ENCODE measurements around the gene HECA.

DNA sequence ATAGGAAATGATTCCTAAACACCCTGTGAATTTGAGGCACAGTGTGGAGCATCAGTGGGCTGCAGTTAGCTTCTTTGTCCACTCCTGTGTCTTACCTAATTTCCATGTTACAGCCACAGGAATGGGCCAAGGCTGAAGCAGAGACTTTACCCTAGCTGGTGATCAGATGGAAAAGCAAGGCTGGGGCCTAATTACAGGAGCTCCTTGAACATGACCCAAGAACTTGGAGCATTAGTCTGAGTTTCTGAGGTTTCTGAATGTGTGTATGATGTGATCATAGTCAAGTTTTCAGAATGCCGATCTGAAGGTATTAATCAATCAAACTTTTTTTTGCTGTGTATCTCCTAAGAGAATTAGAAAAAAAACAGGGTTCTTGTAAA, 18.0 kb downstream of the HECA start:
- TF ChIP-seq YY1 (IDR thresholded peaks at IDR 0.05; ENCODE audit: low read depth) = no peak
- TF ChIP-seq, protein P1, sequence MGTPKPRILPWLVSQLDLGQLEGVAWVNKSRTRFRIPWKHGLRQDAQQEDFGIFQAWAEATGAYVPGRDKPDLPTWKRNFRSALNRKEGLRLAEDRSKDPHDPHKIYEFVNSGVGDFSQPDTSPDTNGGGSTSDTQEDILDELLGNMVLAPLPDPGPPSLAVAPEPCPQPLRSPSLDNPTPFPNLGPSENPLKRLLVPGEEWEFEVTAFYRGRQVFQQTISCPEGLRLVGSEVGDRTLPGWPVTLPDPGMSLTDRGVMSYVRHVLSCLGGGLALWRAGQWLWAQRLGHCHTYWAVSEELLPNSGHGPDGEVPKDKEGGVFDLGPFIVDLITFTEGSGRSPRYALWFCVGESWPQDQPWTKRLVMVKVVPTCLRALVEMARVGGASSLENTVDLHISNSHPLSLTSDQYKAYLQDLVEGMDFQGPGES (IDR thresholded peaks at IDR 0.05; ENCODE audit: low read depth, low read length) = no peak
- no peak for TF ChIP-seq SMC3 (IDR thresholded peaks at IDR 0.05; ENCODE audit: low read depth, low read length)
- TF ChIP-seq, protein P2, sequence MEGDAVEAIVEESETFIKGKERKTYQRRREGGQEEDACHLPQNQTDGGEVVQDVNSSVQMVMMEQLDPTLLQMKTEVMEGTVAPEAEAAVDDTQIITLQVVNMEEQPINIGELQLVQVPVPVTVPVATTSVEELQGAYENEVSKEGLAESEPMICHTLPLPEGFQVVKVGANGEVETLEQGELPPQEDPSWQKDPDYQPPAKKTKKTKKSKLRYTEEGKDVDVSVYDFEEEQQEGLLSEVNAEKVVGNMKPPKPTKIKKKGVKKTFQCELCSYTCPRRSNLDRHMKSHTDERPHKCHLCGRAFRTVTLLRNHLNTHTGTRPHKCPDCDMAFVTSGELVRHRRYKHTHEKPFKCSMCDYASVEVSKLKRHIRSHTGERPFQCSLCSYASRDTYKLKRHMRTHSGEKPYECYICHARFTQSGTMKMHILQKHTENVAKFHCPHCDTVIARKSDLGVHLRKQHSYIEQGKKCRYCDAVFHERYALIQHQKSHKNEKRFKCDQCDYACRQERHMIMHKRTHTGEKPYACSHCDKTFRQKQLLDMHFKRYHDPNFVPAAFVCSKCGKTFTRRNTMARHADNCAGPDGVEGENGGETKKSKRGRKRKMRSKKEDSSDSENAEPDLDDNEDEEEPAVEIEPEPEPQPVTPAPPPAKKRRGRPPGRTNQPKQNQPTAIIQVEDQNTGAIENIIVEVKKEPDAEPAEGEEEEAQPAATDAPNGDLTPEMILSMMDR (IDR thresholded peaks at IDR 0.05) = no peak
- TF ChIP-seq CHD2 (IDR thresholded peaks at IDR 0.05; ENCODE audit: low read length, partially characterized antibody) = no peak
- no peak for TF ChIP-seq POLR2AphosphoS5 (IDR thresholded peaks at IDR 0.05; ENCODE audit: low read depth, low read length)
- TF ChIP-seq EZH2phosphoT487 (IDR thresholded peaks at IDR 0.05; ENCODE audit: borderline replicate concordance, low read depth) = no peak
- TF ChIP-seq, protein P3, sequence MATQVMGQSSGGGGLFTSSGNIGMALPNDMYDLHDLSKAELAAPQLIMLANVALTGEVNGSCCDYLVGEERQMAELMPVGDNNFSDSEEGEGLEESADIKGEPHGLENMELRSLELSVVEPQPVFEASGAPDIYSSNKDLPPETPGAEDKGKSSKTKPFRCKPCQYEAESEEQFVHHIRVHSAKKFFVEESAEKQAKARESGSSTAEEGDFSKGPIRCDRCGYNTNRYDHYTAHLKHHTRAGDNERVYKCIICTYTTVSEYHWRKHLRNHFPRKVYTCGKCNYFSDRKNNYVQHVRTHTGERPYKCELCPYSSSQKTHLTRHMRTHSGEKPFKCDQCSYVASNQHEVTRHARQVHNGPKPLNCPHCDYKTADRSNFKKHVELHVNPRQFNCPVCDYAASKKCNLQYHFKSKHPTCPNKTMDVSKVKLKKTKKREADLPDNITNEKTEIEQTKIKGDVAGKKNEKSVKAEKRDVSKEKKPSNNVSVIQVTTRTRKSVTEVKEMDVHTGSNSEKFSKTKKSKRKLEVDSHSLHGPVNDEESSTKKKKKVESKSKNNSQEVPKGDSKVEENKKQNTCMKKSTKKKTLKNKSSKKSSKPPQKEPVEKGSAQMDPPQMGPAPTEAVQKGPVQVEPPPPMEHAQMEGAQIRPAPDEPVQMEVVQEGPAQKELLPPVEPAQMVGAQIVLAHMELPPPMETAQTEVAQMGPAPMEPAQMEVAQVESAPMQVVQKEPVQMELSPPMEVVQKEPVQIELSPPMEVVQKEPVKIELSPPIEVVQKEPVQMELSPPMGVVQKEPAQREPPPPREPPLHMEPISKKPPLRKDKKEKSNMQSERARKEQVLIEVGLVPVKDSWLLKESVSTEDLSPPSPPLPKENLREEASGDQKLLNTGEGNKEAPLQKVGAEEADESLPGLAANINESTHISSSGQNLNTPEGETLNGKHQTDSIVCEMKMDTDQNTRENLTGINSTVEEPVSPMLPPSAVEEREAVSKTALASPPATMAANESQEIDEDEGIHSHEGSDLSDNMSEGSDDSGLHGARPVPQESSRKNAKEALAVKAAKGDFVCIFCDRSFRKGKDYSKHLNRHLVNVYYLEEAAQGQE (IDR thresholded peaks at IDR 0.05; ENCODE audit: low read depth, low read length) = no peak
- no peak for TF ChIP-seq ELF1 (IDR thresholded peaks at IDR 0.05)
- no peak for TF ChIP-seq USF2 (IDR thresholded peaks at IDR 0.05; ENCODE audit: borderline replicate concordance, low read depth, low read length)
